Adipocyte (in vitro differentiated cells): Measurements from ENCODE around the gene FOXC1.

Experiments
- DNase-seq: peaks from one replicate; pipeline ENCODE4 v3.0.0-alpha.2; 2015; ENCODE audit warnings: low read depth
- H3K27me3 ChIP-seq: replicated peaks from 2 replicates; pipeline ENCODE4 v1.7.0; 2013; ENCODE audit warnings: mild to moderate bottlenecking, low read length, moderate library complexity; ENCODE audit not compliant: control insufficient read depth, insufficient read depth
- H3K36me3 ChIP-seq: 2 replicates; pipeline ENCODE4 v1.7.0; 2013; ENCODE audit warnings: low read length, mild to moderate bottlenecking, moderate library complexity; ENCODE audit not compliant: control insufficient read depth, insufficient read depth, severe bottlenecking
- H3K4me1 ChIP-seq: 2 replicates; pipeline ENCODE4 v1.7.0; 2013; ENCODE audit warnings: mild to moderate bottlenecking, low read length, moderate library complexity; ENCODE audit not compliant: control insufficient read depth, insufficient read depth
- H3K4me3 ChIP-seq: 2 replicates; pipeline ENCODE4 v1.7.0; 2013; ENCODE audit warnings: mild to moderate bottlenecking, low read length, moderate library complexity
- H3K9ac ChIP-seq: 2 replicates; pipeline ENCODE4 v1.7.0; 2013; ENCODE audit warnings: mild to moderate bottlenecking, low read length, moderate library complexity
- H3K9me3 ChIP-seq: 2 replicates; pipeline ENCODE4 v1.7.0; 2013; ENCODE audit warnings: mild to moderate bottlenecking, low read length, moderate library complexity; ENCODE audit not compliant: control insufficient read depth

Gene FOXC1

DNA sequence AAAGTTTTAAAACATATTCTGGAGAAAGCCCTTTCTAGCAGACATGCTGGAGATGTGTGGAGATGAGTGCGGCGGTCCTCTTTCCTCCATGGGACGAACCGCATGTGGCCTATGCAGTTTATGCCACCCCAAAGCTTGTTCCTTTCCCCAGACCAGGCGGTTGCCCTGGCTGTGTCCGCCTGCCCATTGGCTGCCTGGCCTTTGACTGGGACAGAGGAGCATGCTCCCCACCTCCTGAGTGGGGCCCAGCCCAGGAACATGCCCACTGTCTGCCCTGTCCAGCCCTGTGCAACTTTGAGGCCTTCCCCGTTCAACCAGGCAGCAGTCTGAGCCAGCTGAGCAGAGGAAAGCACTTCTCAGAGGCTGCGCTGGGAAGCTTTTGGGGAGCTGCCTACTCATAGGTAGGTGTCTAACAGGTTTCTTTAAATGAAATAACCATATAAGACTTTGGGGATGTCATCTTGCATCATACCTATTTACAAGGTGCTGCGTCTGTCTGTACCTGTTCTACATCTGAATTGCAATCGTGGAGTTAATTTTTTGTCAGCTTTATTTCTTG lies 20.6 kb downstream of the FOXC1 start:
- DNase-seq: no peak
- H3K36me3 ChIP-seq: no peaks in the 10 kb centered on the region
- no peaks in the 10 kb centered on the region for H3K9me3 ChIP-seq
- no peaks in the 10 kb centered on the region for H3K4me1 ChIP-seq
- H3K9ac ChIP-seq: no peak overlapping the region
- H3K27me3 ChIP-seq: peaks cover 37% of the 10 kb centered on the region
- H3K4me3 ChIP-seq: no peak overlapping the region

DNA sequence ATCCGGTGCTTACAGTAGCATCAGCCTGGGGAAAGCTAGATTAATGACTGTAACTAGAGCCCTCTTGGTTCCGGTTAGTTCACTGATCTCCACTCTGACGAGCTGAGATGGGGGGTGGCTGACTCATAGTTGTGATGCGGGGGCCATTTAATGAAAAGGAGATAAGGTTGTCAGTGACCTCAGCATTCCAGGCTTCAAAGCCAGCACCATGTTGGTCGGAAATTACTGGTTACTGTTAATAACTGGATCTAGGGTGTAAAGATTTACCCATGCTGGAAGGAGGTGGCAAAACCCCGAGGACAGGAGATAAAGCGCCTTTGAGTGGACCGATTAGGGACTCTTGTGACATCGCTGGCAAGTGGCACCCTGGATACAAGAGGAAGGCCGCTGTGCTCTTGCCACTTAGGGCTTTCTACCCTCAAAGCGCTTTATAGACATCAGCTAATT lies 21.1 kb downstream of the FOXC1 start:
- Histone ChIP-seq H3K4me3 (no peak overlapping the region), H3K36me3 (no peaks in the 10 kb centered on the region), H3K4me1 (no peaks in the 10 kb centered on the region), H3K9me3 (no peaks in the 10 kb centered on the region), H3K27me3 (peaks cover 35% of the 10 kb centered on the region), H3K9ac (no peak overlapping the region)
- DNase-seq: no peak

DNA sequence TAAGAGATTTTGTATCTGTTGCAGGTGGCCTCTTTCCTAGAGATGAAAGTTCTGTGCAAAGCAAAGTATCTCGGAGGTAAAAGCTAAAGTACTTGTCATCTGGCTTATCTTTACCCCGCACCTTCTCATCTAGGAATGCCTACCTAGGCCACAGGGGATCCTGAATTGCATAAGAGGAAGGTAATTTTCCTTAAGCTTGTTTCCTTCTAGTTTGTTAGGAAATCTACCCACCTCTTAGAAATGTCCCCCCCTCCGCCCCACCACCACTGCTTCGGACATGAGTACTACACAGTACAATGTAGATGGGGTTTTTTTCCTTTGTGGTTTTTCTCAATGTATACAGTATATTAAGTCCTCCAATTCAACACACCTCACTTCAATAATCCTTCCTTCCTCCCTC lies 21.5 kb downstream of the FOXC1 start:
- Histone ChIP-seq H3K36me3 (no peaks in the 10 kb centered on the region), H3K9me3 (no peaks in the 10 kb centered on the region), H3K27me3 (peaks cover 31% of the 10 kb centered on the region), H3K4me3 (no peak overlapping the region), H3K4me1 (no peaks in the 10 kb centered on the region), H3K9ac (no peak overlapping the region)
- DNase-seq: no peak

DNA sequence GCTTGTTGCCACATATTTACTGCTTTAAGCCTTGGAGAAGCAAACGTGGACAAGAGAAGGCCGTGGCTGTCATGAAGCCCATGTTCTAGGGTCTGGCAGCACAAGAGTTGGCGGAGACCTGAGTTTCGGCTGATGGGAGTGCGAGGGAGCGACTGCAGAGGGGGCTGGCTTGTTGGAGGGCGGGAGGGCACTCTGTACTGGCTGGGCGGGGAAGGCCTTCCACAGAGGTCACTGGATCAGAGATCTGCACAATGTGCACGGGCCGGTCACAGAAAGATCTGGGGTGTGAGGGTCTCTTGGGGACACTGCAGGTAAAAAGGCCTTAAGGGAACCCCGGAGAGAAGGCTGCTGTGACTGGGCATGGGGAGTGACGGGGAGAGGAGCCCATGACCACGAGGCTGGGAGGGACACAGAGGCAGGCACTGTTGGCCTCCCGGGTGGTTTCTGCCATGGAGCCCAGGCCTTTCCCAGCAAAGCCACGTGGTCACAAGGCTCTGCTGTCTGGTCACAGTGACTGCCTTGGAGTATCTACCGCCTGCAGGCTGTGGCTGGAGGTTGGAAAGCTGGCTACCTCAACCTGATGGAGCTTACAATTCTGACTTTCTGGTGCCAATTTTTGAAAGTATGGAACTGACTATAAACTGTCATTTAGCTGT lies 23.8 kb downstream of the FOXC1 start:
- no peaks in the 10 kb centered on the region for H3K9me3 ChIP-seq
- no peak for DNase-seq
- no peaks in the 10 kb centered on the region for H3K36me3 ChIP-seq
- no peaks in the 10 kb centered on the region for H3K4me1 ChIP-seq
- no peak overlapping the region for H3K4me3 ChIP-seq
- no peak overlapping the region for H3K9ac ChIP-seq
- H3K27me3 ChIP-seq: peaks cover 8% of the 10 kb centered on the region

DNA sequence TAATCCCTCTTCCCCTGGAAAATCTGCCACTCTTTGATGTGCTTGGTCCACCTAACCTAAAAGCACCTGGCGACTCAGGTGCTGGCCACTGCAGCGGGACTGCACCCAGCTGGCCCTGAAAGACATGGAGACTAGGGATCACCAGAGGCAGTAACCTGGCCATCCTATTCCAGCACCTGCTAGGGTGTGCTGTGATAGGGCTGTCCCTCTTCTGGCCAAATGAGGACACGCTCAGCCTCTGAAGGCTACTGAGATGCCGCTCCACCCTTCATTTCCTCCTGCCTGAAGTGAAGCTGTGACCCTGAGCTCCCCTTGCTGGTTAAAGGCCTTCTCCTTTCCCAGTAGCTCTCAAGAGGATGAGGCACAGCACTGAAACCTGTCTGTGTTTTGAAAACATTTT lies 24.4 kb downstream of the FOXC1 start:
- no peak overlapping the region for H3K4me3 ChIP-seq
- H3K36me3 ChIP-seq: no peaks in the 10 kb centered on the region
- H3K27me3 ChIP-seq: peaks cover 4% of the 10 kb centered on the region
- H3K9ac ChIP-seq: no peak overlapping the region
- H3K9me3 ChIP-seq: no peaks in the 10 kb centered on the region
- no peaks in the 10 kb centered on the region for H3K4me1 ChIP-seq
- no peak for DNase-seq

DNA sequence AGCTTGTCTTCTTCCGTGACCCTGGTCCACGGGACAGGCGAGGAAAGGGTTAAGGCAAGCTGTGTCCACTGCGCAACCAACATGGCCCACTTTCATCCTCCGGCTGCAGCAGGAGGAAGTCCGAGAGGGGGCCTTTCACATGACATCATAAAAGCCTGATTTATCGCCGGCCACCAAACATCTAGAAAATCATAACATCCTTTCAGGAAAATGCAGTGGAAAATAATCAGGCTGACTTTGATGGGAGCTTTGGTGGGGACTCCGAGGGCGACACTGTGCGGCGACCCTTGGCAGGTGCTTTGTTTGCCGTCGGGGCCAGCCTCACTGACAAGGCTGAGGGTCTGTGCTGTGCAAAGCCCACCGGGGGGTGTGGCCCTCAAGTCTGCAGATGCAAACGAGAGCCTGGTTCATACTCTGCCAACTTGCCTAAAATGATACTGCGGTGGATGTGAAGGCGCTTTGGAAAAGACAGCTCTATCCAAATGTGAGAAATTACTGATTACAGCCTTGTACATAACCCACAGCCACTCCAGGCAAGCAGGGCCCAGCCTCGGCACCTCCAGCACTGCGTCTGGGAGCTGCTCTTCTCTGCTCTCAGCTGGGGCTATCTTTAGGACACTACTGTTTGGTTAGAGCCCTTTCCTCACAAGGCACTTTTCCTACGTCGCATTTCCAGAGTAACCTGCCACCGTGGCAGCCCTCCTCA lies 25.7 kb downstream of the FOXC1 start:
- H3K36me3 ChIP-seq: no peaks in the 10 kb centered on the region
- H3K4me1 ChIP-seq: no peaks in the 10 kb centered on the region
- H3K9me3 ChIP-seq: no peaks in the 10 kb centered on the region
- H3K27me3 ChIP-seq: peaks cover 4% of the 10 kb centered on the region
- no peak overlapping the region for H3K9ac ChIP-seq
- H3K4me3 ChIP-seq: no peak overlapping the region
- DNase-seq: no peak

DNA sequence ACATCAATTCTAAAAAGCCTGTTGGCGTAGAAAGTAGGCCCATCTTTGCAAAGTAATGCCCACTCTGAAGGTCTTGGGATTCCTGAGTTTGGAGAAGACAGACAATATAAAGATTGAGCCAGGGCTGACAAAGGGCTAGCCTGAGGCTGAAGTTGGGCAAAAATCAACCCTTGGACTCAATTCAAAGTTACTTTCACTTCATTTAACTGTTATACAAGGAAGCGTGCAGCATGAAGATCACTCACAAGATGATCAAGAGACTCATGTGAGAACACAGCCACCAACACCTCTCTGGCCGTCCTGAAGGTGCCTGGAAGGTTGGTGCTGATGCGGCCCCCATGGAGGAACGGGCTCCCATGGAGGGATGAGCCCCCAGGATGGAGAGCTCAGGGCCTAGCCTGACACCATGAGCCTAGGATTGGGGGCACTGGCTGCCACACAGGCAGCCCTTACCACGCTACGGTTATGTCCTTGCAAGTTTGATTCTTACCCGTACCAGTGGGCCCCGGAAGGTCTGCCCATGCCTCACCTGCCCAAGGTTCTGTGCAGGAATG lies 26.6 kb downstream of the FOXC1 start:
- no peak overlapping the region for H3K4me3 ChIP-seq
- H3K9ac ChIP-seq: no peak overlapping the region
- H3K36me3 ChIP-seq: no peaks in the 10 kb centered on the region
- H3K27me3 ChIP-seq: peaks cover 4% of the 10 kb centered on the region
- H3K9me3 ChIP-seq: no peaks in the 10 kb centered on the region
- no peaks in the 10 kb centered on the region for H3K4me1 ChIP-seq
- DNase-seq: no peak

DNA sequence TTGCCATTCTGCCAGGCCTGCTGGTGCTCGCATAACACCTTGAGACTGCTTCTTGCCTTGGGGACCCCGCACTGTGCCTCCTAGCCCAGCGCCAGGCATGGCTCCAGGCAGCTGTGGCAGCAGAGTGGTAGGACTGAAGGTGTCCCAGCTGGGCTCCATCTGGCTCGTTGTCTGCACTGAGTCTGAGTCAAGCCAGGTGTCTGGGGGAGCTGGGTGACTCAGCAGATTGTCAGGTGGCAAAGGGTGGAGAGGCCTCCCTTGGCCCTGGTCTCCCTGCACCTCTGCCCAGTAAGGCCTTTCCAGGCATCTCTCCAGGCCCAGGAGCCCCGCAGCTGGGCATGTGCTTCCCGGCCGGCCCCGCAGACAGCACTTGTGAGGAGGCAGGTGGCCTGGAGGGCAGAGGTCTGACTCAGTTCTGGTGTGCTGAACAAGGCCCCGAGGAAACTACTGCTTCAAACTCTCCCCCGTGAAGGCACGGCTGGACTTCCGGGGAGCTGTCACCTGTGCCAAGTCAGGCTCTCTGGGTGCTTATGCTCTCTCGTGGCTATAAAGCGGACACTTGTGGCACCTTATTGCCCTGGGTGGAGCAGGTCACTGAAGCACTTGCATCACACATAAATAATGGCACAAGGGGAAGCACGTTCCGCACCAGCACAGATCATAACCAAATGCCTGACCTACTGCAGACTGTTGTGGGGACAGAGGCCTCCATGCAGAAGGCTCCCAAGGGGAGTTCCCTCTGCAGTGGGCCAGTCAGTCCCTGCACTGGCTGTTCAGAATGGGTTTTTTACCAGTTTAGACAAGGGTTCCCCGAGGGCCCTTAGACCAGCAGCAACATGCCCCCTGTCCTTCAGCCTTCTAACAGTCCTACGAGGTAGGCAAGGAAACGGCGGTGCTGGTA lies 27.5 kb downstream of the FOXC1 start:
- Histone ChIP-seq H3K36me3 (no peaks in the 10 kb centered on the region), H3K9me3 (no peaks in the 10 kb centered on the region), H3K4me1 (no peaks in the 10 kb centered on the region), H3K9ac (no peak overlapping the region), H3K4me3 (no peak overlapping the region), H3K27me3 (peaks cover 4% of the 10 kb centered on the region)
- DNase-seq: no peak

DNA sequence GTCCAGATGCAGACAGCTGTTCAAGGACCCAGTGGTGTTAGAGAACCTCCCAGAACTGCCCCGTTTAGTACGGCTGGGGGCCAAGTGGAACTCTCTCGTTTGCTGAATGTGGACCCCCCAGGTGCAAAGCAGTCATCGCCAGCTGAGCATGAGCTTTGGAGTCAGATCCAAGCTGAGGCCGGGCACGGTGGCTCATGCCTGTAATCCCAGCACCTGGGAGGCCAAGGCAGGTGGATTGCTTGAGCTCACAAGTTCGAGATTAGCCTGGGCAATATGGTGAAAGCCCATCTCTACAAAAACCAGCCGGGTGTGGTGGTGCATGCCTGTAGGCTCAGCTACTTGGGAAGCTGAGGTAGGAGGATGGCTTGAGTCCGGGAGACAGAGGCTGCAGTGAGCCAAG lies 29.7 kb downstream of the FOXC1 start:
- no peaks in the 10 kb centered on the region for H3K36me3 ChIP-seq
- H3K4me3 ChIP-seq: no peak overlapping the region
- H3K9me3 ChIP-seq: no peaks in the 10 kb centered on the region
- no peak overlapping the region for H3K9ac ChIP-seq
- no peaks in the 10 kb centered on the region for H3K4me1 ChIP-seq
- DNase-seq: no peak
- H3K27me3 ChIP-seq: peaks cover 3% of the 10 kb centered on the region

DNA sequence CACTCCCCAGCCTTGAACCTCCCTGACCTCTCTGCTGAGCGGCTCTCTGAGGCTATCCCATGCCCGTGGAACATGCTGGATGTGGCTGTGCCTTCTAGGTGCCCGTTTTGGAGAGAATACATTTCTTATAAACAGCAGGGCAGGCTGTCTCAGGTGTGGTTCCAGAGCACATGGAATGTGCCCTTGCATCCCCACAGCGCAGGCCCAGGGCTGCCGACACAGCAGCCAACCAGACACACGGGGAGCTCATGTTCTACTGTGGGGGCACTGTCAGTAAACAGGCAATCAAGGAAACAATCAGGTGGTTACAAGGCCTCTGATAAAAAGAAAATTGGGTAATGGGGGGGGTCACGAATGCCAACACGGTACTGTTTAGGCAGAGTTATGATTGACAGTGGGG lies 30.8 kb downstream of the FOXC1 start:
- H3K4me3 ChIP-seq: no peak overlapping the region
- no peak overlapping the region for H3K9ac ChIP-seq
- no peak for DNase-seq
- H3K36me3 ChIP-seq: no peaks in the 10 kb centered on the region
- H3K27me3 ChIP-seq: peaks cover 3% of the 10 kb centered on the region
- H3K4me1 ChIP-seq: no peaks in the 10 kb centered on the region
- H3K9me3 ChIP-seq: no peaks in the 10 kb centered on the region
